ENCODE measurements around the gene OSBPL2.

DNA sequence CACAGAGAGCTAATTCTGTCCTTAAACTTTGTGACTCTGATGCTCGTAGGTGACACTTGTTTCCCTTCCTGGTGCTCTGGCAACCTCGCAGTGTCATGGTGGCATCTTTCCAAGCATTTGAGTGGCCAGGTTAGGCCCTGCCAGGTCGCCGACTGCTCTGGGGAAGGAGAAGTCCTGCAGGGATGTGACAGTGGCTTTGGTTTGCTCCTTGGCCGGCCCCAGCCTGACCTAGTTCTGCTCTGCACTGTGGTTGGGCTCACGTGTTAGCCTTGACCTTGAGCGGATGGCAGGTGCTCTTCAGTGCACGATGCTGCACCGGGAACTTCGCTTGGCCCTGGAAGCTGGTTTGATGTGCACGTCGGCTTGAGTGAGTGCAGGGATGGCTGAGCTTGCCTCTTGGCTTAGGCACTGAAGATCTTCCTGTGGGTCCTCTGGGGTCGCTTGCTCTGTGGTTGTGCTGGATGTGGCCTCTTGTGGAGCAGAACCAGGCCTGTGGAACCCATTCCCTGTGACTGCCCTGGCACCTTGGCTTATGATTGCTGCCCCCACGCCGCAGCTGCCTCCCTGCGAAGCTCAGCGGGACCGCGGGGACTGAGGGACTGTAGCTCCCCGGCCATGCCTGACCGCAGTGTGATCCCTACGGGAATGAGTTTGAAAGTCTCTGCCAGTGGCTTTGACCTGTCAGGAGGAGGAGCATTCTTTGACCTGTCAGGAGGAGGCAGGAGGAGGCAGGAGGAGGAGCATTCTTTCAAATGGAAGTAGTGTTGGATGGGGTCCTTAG is 8.7 kb downstream of the OSBPL2 start:
- TF ChIP-seq CTCF (IDR thresholded peaks at IDR 0.05) (no peak), EP300 (IDR thresholded peaks at IDR 0.05) (no peak)
